Measurements from ENCODE around the gene BCAS1.

DNA sequence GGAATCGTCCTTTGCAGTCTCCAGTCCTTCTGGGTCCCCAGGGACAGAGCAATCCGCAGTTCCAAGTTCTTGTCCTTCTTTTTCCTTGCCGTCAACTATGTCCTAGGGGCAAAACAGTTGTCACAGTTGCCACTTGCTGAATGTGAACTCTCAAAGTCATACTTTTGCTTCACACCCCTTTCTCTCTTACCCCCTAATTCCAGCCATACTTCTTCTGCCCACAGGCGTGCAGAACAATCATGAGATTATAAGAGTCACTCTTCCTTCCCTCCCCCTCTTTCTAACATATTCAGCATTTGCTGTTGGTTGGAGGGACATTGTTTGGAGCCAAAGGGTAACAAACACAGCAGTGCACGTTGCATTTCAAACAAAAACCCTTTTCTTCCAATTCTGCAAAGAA lies 74.4 kb downstream of the BCAS1 start:
- TF ChIP-seq EZH2 (IDR thresholded peaks at IDR 0.05; ENCODE audit: borderline replicate concordance, control insufficient read depth, low read depth, low read length) (no peak), NFIC (IDR thresholded peaks at IDR 0.05; ENCODE audit: low read depth, low read length) (no peak), USF1 (IDR thresholded peaks at IDR 0.05; ENCODE audit: borderline replicate concordance, extremely low read length, insufficient read depth, low read depth, low read length) (no peak), POLR2A (IDR thresholded peaks at IDR 0.05; ENCODE audit: low read depth, low read length) (no peak), CBFB (IDR thresholded peaks at IDR 0.05; ENCODE audit: low read depth) (no peak), CBX5 (IDR thresholded peaks at IDR 0.05; ENCODE audit: low read depth) (no peak), EP300 (IDR thresholded peaks at IDR 0.05; ENCODE audit: borderline replicate concordance in 1 of 2, control insufficient read depth in 1 of 2, low read depth in 2 of 2, low read length in 2 of 2) (no peak), NR2F1 (conservative IDR thresholded peaks at IDR 0.05) (no peak)
- TF ChIP-seq, protein P1, sequence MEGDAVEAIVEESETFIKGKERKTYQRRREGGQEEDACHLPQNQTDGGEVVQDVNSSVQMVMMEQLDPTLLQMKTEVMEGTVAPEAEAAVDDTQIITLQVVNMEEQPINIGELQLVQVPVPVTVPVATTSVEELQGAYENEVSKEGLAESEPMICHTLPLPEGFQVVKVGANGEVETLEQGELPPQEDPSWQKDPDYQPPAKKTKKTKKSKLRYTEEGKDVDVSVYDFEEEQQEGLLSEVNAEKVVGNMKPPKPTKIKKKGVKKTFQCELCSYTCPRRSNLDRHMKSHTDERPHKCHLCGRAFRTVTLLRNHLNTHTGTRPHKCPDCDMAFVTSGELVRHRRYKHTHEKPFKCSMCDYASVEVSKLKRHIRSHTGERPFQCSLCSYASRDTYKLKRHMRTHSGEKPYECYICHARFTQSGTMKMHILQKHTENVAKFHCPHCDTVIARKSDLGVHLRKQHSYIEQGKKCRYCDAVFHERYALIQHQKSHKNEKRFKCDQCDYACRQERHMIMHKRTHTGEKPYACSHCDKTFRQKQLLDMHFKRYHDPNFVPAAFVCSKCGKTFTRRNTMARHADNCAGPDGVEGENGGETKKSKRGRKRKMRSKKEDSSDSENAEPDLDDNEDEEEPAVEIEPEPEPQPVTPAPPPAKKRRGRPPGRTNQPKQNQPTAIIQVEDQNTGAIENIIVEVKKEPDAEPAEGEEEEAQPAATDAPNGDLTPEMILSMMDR (IDR thresholded peaks at IDR 0.05 in 2 of 3, conservative IDR thresholded peaks at IDR 0.05 in 1 of 3; ENCODE audit: control insufficient read depth in 2 of 3, extremely low read depth in 1 of 3, insufficient read depth in 1 of 3, low read depth in 3 of 3, low read length in 3 of 3) = no peak
